Stimulated activated naive CD8-positive, alpha-beta T cell treated with anti-CD3 and anti-CD28 coated beads, Interleukin-15, Interleukin-2, amounts not matched to agents 100 ng/mL and 50 ng/mL, for 24 hours (primary cell): ENCODE measurements around the gene PLEKHJ1.

Experiments
- H3K27ac Mint-ChIP-seq: one replicate; pipeline ENCODE4 v1.8.0; 2021; ENCODE audit warnings: mild to moderate bottlenecking, mixed read lengths
- H3K27me3 Mint-ChIP-seq: one replicate; pipeline ENCODE4 v1.8.0; 2021; ENCODE audit warnings: mixed read lengths
- H3K36me3 Mint-ChIP-seq: one replicate; pipeline ENCODE4 v1.8.0; 2021; ENCODE audit warnings: low read depth, mixed read lengths
- H3K4me1 Mint-ChIP-seq: one replicate; pipeline ENCODE4 v1.8.0; 2021; ENCODE audit warnings: low read depth, mixed read lengths
- H3K4me3 Mint-ChIP-seq: one replicate; pipeline ENCODE4 v1.8.0; 2021; ENCODE audit warnings: mild to moderate bottlenecking, mixed read lengths
- H3K9me3 Mint-ChIP-seq: one replicate; pipeline ENCODE4 v1.8.0; 2021; ENCODE audit warnings: mixed read lengths

PLEKHJ1 gene

GRCh38 chr19:2226051-2226839 is 9.9 kb downstream of the PLEKHJ1 start:
- H3K9me3 Mint-ChIP-seq, result no peaks in the 10 kb centered on the region
- H3K4me3 Mint-ChIP-seq, result no peak overlapping the region
- no peaks in the 10 kb centered on the region for H3K27me3 Mint-ChIP-seq
- H3K27ac Mint-ChIP-seq, result no peak overlapping the region
- peaks cover 38% of the 10 kb centered on the region for H3K36me3 Mint-ChIP-seq
- H3K4me1 Mint-ChIP-seq, result peaks cover 7% of the 10 kb centered on the region

DNA sequence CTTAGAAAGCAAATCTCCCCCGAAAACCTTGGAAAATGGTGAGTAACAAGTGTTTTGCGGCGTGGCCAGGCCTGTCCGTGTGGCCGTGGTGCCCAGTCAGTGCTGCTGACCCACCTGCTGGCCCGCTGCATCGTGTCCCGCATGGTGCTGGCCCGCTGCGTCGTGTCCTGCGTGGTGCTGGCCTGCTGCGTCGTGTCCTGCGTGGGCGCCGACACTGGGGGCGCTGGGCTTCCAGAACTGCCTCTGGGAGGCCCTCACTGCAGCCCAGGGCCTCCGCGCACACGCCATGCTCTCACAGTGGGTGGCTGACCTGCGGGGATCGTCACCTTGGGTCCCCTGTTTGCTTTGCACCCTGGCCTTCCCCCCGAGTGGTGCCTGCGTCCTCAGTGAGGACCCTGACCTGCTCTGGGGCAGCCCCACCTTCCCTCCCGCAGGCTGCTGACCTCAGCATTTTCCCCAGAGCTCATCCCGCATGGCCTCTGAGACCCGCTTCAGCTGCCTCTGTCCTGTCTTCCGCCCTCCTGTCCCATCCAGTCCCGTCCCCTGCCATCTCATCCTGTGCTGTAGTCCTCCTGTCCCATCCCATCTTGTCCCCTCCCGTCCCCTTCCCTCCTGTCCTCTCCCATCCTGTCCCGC is 10.6 kb downstream of the PLEKHJ1 start:
- Mint-ChIP-seq H3K27me3 (no peaks in the 10 kb centered on the region), H3K9me3 (no peaks in the 10 kb centered on the region), H3K27ac (no peak overlapping the region), H3K4me1 (peaks cover 7% of the 10 kb centered on the region), H3K4me3 (no peak overlapping the region), H3K36me3 (peaks cover 39% of the 10 kb centered on the region)

- H3K27ac Mint-ChIP-seq, result no peak overlapping the region
- H3K4me3 Mint-ChIP-seq, result no peak overlapping the region
- H3K9me3 Mint-ChIP-seq, result no peaks in the 10 kb centered on the region
- H3K27me3 Mint-ChIP-seq, result no peaks in the 10 kb centered on the region
- peaks cover 35% of the 10 kb centered on the region for H3K36me3 Mint-ChIP-seq
- H3K4me1 Mint-ChIP-seq, result peaks cover 7% of the 10 kb centered on the region
Observed at GRCh38 chr19:2224754-2225349, 11.3 kb downstream of the PLEKHJ1 start.

- Mint-ChIP-seq H3K4me1 (peaks cover 7% of the 10 kb centered on the region), H3K36me3 (peaks cover 30% of the 10 kb centered on the region), H3K9me3 (no peaks in the 10 kb centered on the region), H3K27ac (no peak overlapping the region), H3K27me3 (no peaks in the 10 kb centered on the region), H3K4me3 (peak overlapping the region; percentile 10)
Observed at GRCh38 chr19:2223959-2224358, 12.2 kb downstream of the PLEKHJ1 start.

- peaks cover 30% of the 10 kb centered on the region for H3K36me3 Mint-ChIP-seq
- no peak overlapping the region for H3K27ac Mint-ChIP-seq
- H3K9me3 Mint-ChIP-seq, result no peaks in the 10 kb centered on the region
- H3K4me1 Mint-ChIP-seq, result peaks cover 7% of the 10 kb centered on the region
- no peaks in the 10 kb centered on the region for H3K27me3 Mint-ChIP-seq
- H3K4me3 Mint-ChIP-seq, result no peak overlapping the region
Observed at GRCh38 chr19:2223391-2223790, 12.7 kb downstream of the PLEKHJ1 start.

- Mint-ChIP-seq H3K4me3 (no peak overlapping the region), H3K36me3 (peaks cover 39% of the 10 kb centered on the region), H3K9me3 (no peaks in the 10 kb centered on the region), H3K27ac (no peak overlapping the region), H3K4me1 (peaks cover 7% of the 10 kb centered on the region), H3K27me3 (no peaks in the 10 kb centered on the region)
Observed at GRCh38 chr19:2221918-2222317, 14.2 kb downstream of the PLEKHJ1 start.

GRCh38 chr19:2221250-2221831 is 14.8 kb downstream of the PLEKHJ1 start:
- no peak overlapping the region for H3K4me3 Mint-ChIP-seq
- H3K27ac Mint-ChIP-seq, result no peak overlapping the region
- no peaks in the 10 kb centered on the region for H3K9me3 Mint-ChIP-seq
- H3K27me3 Mint-ChIP-seq, result no peaks in the 10 kb centered on the region
- peaks cover 43% of the 10 kb centered on the region for H3K36me3 Mint-ChIP-seq
- peaks cover 7% of the 10 kb centered on the region for H3K4me1 Mint-ChIP-seq

DNA sequence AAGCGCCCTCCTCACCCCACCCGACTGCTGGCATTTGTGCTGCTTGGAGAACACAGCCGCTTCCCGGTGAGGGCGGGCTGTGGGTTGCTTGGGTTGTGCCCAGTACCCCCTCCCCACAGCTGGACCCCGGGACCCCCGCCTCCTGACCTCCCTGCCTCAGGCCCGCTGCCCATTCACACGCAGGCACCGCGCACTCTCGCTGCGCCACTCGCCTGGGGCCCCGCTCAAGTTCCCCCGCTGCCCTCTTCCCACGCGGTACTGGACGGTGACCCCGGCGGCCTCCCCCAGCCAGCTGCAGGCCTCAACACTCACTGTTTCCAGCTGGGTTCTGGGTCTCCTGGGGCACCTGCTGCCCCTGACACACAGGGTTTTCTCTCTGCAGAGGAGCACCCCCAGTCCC is 16.4 kb downstream of the PLEKHJ1 start:
- Mint-ChIP-seq H3K4me1 (peaks cover 7% of the 10 kb centered on the region), H3K36me3 (peaks cover 38% of the 10 kb centered on the region), H3K27ac (no peak overlapping the region), H3K9me3 (no peaks in the 10 kb centered on the region), H3K4me3 (no peak overlapping the region), H3K27me3 (no peaks in the 10 kb centered on the region)

DNA sequence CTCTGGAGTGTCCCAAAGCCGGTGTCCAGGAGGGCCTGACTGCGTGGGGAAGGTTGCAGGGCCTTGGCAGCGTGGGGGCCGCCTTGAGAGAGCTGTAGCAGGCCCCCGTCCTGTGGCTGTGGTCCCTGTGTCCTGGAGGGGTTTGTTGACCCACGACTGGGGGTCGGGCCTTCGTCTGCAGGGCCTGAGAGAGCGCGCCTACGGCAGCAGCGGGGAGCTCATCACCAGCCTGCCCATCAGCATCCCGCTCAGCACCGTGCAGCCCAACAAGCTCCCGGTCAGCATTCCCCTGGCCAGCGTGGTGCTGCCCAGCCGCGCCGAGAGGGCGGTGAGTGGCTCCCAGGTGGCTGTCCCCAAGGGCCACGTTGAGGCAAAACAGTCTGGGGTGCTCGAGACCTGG is 18.5 kb downstream of the PLEKHJ1 start:
- Mint-ChIP-seq H3K4me1 (no peaks in the 10 kb centered on the region), H3K9me3 (no peaks in the 10 kb centered on the region), H3K36me3 (peaks cover 26% of the 10 kb centered on the region), H3K27me3 (no peaks in the 10 kb centered on the region), H3K27ac (no peak overlapping the region), H3K4me3 (no peak overlapping the region)

- Mint-ChIP-seq H3K4me1 (no peaks in the 10 kb centered on the region), H3K27ac (peak overlapping the region; percentile 26), H3K36me3 (peaks cover 29% of the 10 kb centered on the region)
Observed at GRCh38 chr19:2216361-2217225, 19.5 kb downstream of the PLEKHJ1 start.

DNA sequence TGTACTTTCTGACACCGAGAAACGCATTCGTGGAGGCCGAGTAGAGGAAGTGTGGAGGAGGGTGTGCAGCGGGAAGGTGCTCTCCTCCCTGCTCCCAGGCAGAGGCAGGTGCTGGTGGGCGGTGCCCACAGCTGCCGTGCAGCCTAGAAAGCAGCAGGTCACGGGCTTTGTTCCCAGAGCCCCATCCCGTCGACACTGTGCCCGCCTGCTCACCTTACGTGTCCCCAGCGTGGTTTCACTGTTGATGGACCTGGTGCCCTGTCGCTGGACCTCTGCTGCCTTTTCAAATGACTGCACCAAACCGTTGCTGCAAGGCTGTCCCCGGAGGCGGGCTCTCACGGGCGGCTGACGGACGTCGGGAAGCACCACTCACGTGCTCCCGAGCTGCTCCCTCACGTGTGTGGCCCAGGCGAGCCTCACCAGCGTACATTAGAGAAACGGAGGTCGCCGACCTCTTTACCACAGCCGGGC is 20.8 kb downstream of the PLEKHJ1 start:
- H3K4me1 Mint-ChIP-seq, result no peaks in the 10 kb centered on the region
- peaks cover 35% of the 10 kb centered on the region for H3K36me3 Mint-ChIP-seq
- no peaks in the 10 kb centered on the region for H3K27me3 Mint-ChIP-seq
- peak overlapping the region; percentile 6 for H3K27ac Mint-ChIP-seq
- H3K4me3 Mint-ChIP-seq, result no peak overlapping the region
- H3K9me3 Mint-ChIP-seq, result no peaks in the 10 kb centered on the region

More at GRCh38 chr19:2216361-2217225, 19.5 kb downstream of the PLEKHJ1 start:
- H3K4me3 Mint-ChIP-seq, result no peak overlapping the region
- no peaks in the 10 kb centered on the region for H3K9me3 Mint-ChIP-seq
- H3K27me3 Mint-ChIP-seq, result no peaks in the 10 kb centered on the region

DNA sequence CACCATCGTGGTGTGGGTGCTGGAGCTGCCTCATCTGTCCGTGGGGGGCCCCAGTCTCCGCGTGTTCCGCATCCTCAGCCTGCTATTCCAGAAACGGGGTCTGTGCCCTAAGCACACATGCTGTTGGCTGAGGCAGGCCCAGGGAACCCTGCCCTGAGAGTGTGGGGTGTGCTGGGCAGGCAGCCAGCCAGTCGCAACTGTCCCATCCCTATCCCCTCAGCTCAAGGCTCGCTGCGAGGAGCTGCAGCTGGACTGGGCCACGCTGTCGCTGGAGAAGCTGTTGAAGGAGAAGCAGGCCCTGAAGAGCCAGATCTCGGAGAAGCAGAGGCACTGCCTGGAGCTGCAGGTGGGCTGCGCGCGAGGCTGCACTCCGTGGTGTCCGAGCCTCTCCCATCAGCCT is 21.9 kb downstream of the PLEKHJ1 start:
- no peak overlapping the region for H3K4me3 Mint-ChIP-seq
- peaks cover 35% of the 10 kb centered on the region for H3K36me3 Mint-ChIP-seq
- no peaks in the 10 kb centered on the region for H3K9me3 Mint-ChIP-seq
- no peaks in the 10 kb centered on the region for H3K4me1 Mint-ChIP-seq
- H3K27ac Mint-ChIP-seq, result no peak overlapping the region
- no peaks in the 10 kb centered on the region for H3K27me3 Mint-ChIP-seq

DNA sequence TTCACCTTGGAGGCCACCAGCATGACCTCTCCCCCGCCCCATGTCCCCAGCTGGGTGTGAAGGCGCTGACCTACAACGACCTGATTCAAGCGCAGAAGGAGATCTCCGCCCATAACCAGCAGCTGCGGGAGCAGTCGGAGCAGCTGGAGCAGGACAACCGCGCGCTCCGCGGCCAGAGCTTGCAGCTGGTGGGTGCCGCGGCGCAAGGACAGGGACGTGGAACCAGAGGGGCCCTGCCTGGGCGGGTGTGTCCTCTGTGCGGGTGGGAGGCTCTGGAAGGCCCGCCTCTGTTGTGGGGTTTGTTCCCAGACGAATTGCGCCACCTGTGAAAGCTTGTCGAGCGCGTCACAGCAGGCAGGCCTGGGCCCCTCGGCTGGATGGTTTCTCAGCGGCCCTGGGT is 22.3 kb downstream of the PLEKHJ1 start:
- no peaks in the 10 kb centered on the region for H3K27me3 Mint-ChIP-seq
- H3K9me3 Mint-ChIP-seq, result no peaks in the 10 kb centered on the region
- no peaks in the 10 kb centered on the region for H3K4me1 Mint-ChIP-seq
- H3K27ac Mint-ChIP-seq, result no peak overlapping the region
- no peak overlapping the region for H3K4me3 Mint-ChIP-seq
- peaks cover 35% of the 10 kb centered on the region for H3K36me3 Mint-ChIP-seq
